Gastroesophageal sphincter (tissue), 4 donors: ENCODE results near the gene ANKRD26. TPM values are rescaled to one million over a fixed set of nuclear protein-coding genes. Genes with fewer than 3 reads are reported as not detected.

Experiments used
- ATAC-seq: fragments of 150-250 bp; one replicate; pipeline ENCODE4 v1.9.1; 2016; ENCODE audit warnings: mild to moderate bottlenecking, moderate library complexity
- H3K27ac ChIP-seq, 4 donors: fragments of 200-600 bp; sonication (generic) in 3 of 4; 1 replicate in 3 of 4; 2 replicates in 1 of 4; pipeline ENCODE4 v1.5.1; 2016 to 2019
- H3K27me3 ChIP-seq: fragments of 200-600 bp; sonication (generic); one replicate; pipeline ENCODE4 v1.5.1; 2019
- H3K36me3 ChIP-seq, 2 donors: fragments of 200-600 bp; sonication (generic); one replicate each; pipeline ENCODE4 v1.5.1; 2019; ENCODE audit warnings: control low read depth in 1 of 2
- H3K4me1 ChIP-seq, 3 donors: fragments of 200-600 bp; sonication (generic); 1 replicate in 2 of 3; 2 replicates in 1 of 3; pipeline ENCODE4 v1.5.1; 2016 to 2019; ENCODE audit warnings: control low read depth in 2 of 3
- H3K4me3 ChIP-seq, 2 donors: fragments of 200-600 bp; sonication (generic); one replicate each; pipeline ENCODE4 v1.5.1; 2019; ENCODE audit warnings: mild to moderate bottlenecking in 1 of 2, moderate library complexity in 1 of 2
- H3K9me3 ChIP-seq, 3 donors: fragments of 200-600 bp; sonication (generic); one replicate each; pipeline ENCODE4 v1.5.1; 2017 to 2019; ENCODE audit warnings: control low read depth in 2 of 3
- EP300 ChIP-seq: sonication (generic); formaldehyde crosslinking; IDR thresholded peaks from one replicate; pipeline ENCODE4 v1.6.1; 2017; ENCODE audit warnings: antibody characterized with exemption, mild to moderate bottlenecking
- POLR2A ChIP-seq, 2 donors: fragments of 450-650 bp; IDR thresholded peaks; one replicate each; pipeline ENCODE4 v1.6.1; 2017; ENCODE audit warnings: antibody characterized with exemption in 2 of 2, mild to moderate bottlenecking in 2 of 2, moderate library complexity in 1 of 2
- POLR2AphosphoS5 ChIP-seq: sonication (generic); formaldehyde crosslinking; IDR thresholded peaks from one replicate; pipeline ENCODE4 v1.6.1; 2017; ENCODE audit warnings: antibody characterized with exemption
- WGBS, 2 donors: methylation state at CpG; one replicate each; pipeline ENCODE4 v1.1.5; 2018; ENCODE audit warnings: low coverage in 1 of 2; 5-methylcytosine and 5-hydroxymethylcytosine counted together
- total RNA-seq, 4 donors: library from RNA; depleted of rRNA; stranded (reverse); fragments of >200 nt; gene quantifications; one replicate each; pipeline ENCODE4 v1.1.0, GENCODE V29; 2016
- TF ChIP-seq, protein P1 (sequence below), 4 experiments: fragments of 200-600 bp in 2 of 4; fragments of 450-650 bp in 2 of 4; sonication (generic) in 1 of 4; IDR thresholded peaks; one replicate each; pipeline ENCODE4 v1.5.1; 2017 to 2019; ENCODE audit warnings: antibody characterized with exemption in 4 of 4, mild to moderate bottlenecking in 2 of 4, moderate library complexity in 2 of 4

Gene ANKRD26
- total RNA-seq, 4 donors from 2014 or later = 4.0 to 9.7 (median 6.6) TPM

DNA sequence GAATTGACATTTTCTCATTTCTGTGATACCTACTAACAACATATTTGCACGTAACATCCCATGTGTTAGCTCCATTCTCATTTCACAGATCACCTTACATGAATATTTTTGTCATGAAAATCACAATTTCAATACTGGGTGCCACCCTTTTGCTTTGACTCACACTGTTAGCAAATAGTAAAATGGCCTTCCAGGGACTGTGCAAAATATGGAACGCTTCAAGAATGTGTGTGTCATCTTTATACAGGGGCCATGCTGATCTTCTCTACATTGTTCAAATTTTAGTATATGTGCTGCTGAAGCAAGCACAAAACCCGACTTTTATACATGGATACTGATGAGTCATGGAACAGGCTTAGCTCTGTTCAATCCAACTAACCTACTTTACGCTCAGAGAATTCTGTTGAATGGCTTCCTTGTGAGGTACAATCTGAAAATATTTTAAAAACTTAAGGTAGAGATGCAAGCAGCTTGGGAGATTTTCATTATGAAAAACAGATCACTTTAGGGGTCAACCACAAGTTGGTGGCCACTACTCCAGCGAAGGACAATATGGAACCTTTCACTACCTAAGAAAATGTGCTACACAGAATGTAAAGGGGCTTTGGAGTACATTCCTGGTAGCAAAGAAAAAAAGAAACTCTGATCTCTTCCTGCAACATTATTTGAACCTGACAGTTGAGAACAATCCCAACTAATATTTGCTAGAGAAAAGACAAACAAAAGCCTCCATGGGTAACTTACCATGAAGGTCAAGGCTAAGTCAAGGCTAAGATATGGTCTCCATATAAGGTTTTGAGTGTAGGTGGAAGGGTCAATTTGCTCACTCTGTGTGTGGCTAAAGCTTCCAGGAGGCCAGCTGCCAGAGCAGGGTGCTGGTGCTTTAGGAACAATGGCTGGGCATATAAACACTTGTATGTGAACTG is 11.9 kb downstream of the ANKRD26 start:
- no peaks in the 10 kb centered on the region for H3K27me3 ChIP-seq
- no peak overlapping the region for H3K27ac ChIP-seq
- no peaks in the 10 kb centered on the region for H3K9me3 ChIP-seq
- no peak for ATAC-seq
- H3K4me1 ChIP-seq = no peaks in the 10 kb centered on the region
- H3K4me3 ChIP-seq = no peak overlapping the region
- TF ChIP-seq, protein P1, sequence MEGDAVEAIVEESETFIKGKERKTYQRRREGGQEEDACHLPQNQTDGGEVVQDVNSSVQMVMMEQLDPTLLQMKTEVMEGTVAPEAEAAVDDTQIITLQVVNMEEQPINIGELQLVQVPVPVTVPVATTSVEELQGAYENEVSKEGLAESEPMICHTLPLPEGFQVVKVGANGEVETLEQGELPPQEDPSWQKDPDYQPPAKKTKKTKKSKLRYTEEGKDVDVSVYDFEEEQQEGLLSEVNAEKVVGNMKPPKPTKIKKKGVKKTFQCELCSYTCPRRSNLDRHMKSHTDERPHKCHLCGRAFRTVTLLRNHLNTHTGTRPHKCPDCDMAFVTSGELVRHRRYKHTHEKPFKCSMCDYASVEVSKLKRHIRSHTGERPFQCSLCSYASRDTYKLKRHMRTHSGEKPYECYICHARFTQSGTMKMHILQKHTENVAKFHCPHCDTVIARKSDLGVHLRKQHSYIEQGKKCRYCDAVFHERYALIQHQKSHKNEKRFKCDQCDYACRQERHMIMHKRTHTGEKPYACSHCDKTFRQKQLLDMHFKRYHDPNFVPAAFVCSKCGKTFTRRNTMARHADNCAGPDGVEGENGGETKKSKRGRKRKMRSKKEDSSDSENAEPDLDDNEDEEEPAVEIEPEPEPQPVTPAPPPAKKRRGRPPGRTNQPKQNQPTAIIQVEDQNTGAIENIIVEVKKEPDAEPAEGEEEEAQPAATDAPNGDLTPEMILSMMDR (IDR thresholded peaks at IDR 0.05) = no peak
- no peak for TF ChIP-seq EP300
- TF ChIP-seq POLR2AphosphoS5 = no peak
- TF ChIP-seq POLR2A (IDR thresholded peaks at IDR 0.05) = no peak
- WGBS, 2 donors = 90 to 91% methylated on average over 4 to 5 of the region's 5 CpGs
- H3K36me3 ChIP-seq = peaks cover 0 to 84% of the 10 kb centered on the region in 2 donors

DNA sequence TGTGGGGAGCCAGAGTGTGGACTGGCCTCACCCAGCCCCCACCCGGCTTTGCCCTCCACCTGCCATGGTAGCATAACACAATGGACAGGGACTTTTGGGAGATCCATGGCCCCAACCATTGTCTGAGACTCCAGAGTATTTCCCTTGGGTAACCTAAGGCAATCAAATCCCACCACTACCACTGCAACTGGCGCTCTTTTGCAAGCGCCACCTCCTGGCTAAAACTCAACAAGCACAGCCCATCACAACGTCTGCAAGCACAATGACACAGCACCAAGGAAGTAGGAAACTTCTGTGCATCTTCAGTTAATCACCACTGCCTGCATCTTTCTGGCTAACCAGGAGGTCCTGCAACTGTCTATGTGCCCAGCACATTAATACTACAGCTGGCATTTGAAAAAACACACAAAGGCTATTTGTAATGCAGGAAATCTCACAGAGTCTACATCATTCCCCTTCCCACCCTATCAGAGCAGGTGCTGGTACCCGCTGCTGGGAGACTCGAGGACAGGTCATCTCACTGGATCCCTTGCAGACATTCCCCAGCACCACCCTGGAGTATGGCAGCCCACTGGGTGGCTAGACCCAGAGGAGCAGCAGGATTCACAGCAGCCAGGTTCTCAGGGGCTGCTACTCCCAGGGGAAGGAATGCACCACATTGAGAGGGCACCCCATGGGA is 27.7 kb downstream of the ANKRD26 start:
- no peaks in the 10 kb centered on the region for H3K27me3 ChIP-seq
- peaks cover 5 to 87% of the 10 kb centered on the region in 2 donors for H3K36me3 ChIP-seq
- no peak for ATAC-seq
- no peak overlapping the region for H3K4me3 ChIP-seq
- TF ChIP-seq, protein P1 (IDR thresholded peaks at IDR 0.05) = no peak
- no peak for TF ChIP-seq POLR2AphosphoS5
- TF ChIP-seq POLR2A (IDR thresholded peaks at IDR 0.05) = no peak
- TF ChIP-seq EP300 = no peak
- 76% methylated on average over 3 of the region's 6 CpGs; no CpG with 5 or more reads in 1 of the 2 donors for WGBS, 2 donors
- H3K4me1 ChIP-seq = no peaks in the 10 kb centered on the region
- H3K9me3 ChIP-seq = no peaks in the 10 kb centered on the region
- no peak overlapping the region for H3K27ac ChIP-seq

DNA sequence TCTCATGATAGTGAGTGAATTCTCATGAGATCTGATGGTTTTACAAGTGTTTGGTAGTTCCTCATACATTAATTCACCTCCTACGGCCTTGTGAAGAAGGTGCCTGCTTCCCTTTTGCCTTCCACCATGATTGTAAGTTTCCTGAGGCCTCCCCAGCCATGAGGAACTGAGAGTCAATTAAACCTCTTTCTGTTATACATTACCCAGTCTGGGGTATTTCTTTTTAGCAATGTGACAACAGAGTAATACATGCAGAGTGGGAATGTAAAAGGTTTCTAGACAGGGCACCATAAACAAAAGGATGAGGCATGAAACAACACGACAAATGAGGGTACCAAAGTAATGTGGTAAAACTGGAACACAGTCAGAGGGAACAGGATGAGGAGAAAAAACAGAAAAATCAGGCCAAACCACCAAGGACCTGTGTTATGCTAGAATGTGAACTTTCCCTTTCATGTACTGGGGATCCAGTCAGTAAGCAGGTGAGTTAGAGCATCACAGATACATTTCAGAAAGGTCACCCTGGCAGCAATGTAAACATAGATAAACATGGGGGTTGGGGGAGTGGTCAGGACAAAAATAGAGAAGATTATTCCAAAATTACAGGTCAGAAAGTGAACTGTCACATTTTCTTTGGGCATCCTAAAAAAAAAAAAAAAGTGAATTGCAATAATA is 31.9 kb downstream of the ANKRD26 start:
- Histone ChIP-seq H3K9me3 (no peaks in the 10 kb centered on the region), H3K27me3 (no peaks in the 10 kb centered on the region), H3K27ac (no peak overlapping the region), H3K4me3 (no peak overlapping the region), H3K4me1 (no peaks in the 10 kb centered on the region), H3K36me3 (peaks cover 0 to 62% of the 10 kb centered on the region in 2 donors)
- no peak for TF ChIP-seq EP300
- TF ChIP-seq, protein P1 (IDR thresholded peaks at IDR 0.05) = no peak
- no peak for TF ChIP-seq POLR2AphosphoS5
- TF ChIP-seq POLR2A (IDR thresholded peaks at IDR 0.05) = no peak
- ATAC-seq = no peak
- WGBS, 2 donors = 60 to 100% methylated on average over 1 of the region's 2 CpGs

DNA sequence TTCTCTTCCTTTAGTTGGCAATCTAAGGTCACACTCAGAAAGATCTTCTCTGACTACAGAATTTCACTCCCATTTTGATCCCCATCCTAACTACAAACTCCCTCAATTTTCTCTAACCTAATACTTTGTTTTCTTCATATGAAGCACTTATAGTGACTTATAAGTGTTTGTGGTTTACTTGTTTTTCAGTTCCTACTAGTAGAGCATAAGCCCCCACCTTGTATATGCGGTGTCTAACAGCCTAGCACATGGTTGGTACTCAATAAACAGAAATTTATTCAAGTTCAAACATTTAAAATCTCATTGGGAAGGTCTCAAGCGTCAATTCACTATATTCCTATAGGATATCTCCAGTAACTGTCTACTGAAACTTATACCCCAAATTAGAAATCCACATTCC is 35.2 kb downstream of the ANKRD26 start:
- WGBS, 2 donors = 92 to 97% methylated on average over 2 of the region's 2 CpGs
- no peak for ATAC-seq
- peaks cover 0 to 66% of the 10 kb centered on the region in 2 donors for H3K36me3 ChIP-seq

More for the DNA sequence above, 35.2 kb downstream of the ANKRD26 start:
- H3K4me3 ChIP-seq = no peak overlapping the region
- H3K4me1 ChIP-seq = no peaks in the 10 kb centered on the region
- no peaks in the 10 kb centered on the region for H3K27me3 ChIP-seq
- no peak overlapping the region for H3K27ac ChIP-seq
- H3K9me3 ChIP-seq = no peaks in the 10 kb centered on the region
- TF ChIP-seq POLR2AphosphoS5 (no peak), EP300 (no peak), POLR2A (IDR thresholded peaks at IDR 0.05) (no peak)
- TF ChIP-seq, protein P1 (IDR thresholded peaks at IDR 0.05) = no peak
